ENCODE data around the gene MSLN.

MSLN gene

GRCh38 chr16:723695-724094, 36.8 kb upstream of the MSLN start:
- DNase-seq: no peak

- no peak for DNase-seq
Observed at GRCh38 chr16:724188-725040, 36.1 kb upstream of the MSLN start.

- DNase-seq: no peak
Observed at GRCh38 chr16:725041-725376, 35.5 kb upstream of the MSLN start.

GRCh38 chr16:725463-726187, 34.9 kb upstream of the MSLN start:
- DNase-seq: no peak

- DNase-seq: no peak
Observed at GRCh38 chr16:726188-726437, 34.4 kb upstream of the MSLN start.

- peak; percentile 45 to 73 for DNase-seq
Observed at GRCh38 chr16:726438-727290, 33.9 kb upstream of the MSLN start, which contains the start of the genes CCDC78 and HAGHL. Gene CCDC78 (minus strand): TSS chr16:726443. CDS start chr16:726367, 76 bp downstream. Gene HAGHL (plus strand): TSS chr16:727106. CDS start chr16:727510, 404 bp downstream.

GRCh38 chr16:727291-727977, 33.1 kb upstream of the MSLN start:
- peak; percentile 37 to 69 for DNase-seq

- peak; percentile 66 to 90 for DNase-seq
Observed at GRCh38 chr16:728131-728889, 32.2 kb upstream of the MSLN start.

GRCh38 chr16:728890-729744, 31.4 kb upstream of the MSLN start:
- no peak for DNase-seq

GRCh38 chr16:729768-730665, 30.5 kb upstream of the MSLN start:
- no peak for DNase-seq

- no peak for DNase-seq
Observed at GRCh38 chr16:730666-731509, 29.6 kb upstream of the MSLN start.

- DNase-seq: no peak
Observed at GRCh38 chr16:732332-732731, 28.2 kb upstream of the MSLN start.

GRCh38 chr16:732936-733335, 27.6 kb upstream of the MSLN start:
- DNase-seq: no peak

GRCh38 chr16:733382-734207, 26.9 kb upstream of the MSLN start:
- DNase-seq: no peak

- DNase-seq: no peak
Observed at GRCh38 chr16:734208-734980, 26.1 kb upstream of the MSLN start.

GRCh38 chr16:734981-735881, 25.3 kb upstream of the MSLN start:
- DNase-seq: no peak
